SK-N-MC (cell line): ENCODE data around the gene CMIP.

ENCODE experiments used
- EZH2 ChIP-seq: fragments of 200-600 bp; sonication (generic); IDR thresholded peaks from one replicate; pipeline ENCODE4 v1.6.1; 2017; ENCODE audit warnings: antibody characterized with exemption
- FOXP2 ChIP-seq: optimal IDR thresholded peaks from 2 replicates; pipeline ENCODE3; 2011; ENCODE audit warnings: mild to moderate bottlenecking, moderate library complexity; ENCODE audit not compliant: insufficient read depth; ENCODE audit errors: extremely low read length, control extremely low read depth
- POLR2AphosphoS5 ChIP-seq: IDR thresholded peaks from 2 replicates; pipeline ENCODE4 v1.6.1; 2012; ENCODE audit warnings: mild to moderate bottlenecking, low read depth, low read length, borderline replicate concordance

GRCh38 chr16:81712681-81713080, 268.1 kb downstream of the CMIP start:
- no peak for TF ChIP-seq EZH2
- no peak for TF ChIP-seq POLR2AphosphoS5
- no peak for TF ChIP-seq FOXP2
